ENCODE measurements around the gene CTBS.
A peak's percentile ranks its signal among the peaks of the same experiment; 100 is the strongest.

CTBS gene

DNA sequence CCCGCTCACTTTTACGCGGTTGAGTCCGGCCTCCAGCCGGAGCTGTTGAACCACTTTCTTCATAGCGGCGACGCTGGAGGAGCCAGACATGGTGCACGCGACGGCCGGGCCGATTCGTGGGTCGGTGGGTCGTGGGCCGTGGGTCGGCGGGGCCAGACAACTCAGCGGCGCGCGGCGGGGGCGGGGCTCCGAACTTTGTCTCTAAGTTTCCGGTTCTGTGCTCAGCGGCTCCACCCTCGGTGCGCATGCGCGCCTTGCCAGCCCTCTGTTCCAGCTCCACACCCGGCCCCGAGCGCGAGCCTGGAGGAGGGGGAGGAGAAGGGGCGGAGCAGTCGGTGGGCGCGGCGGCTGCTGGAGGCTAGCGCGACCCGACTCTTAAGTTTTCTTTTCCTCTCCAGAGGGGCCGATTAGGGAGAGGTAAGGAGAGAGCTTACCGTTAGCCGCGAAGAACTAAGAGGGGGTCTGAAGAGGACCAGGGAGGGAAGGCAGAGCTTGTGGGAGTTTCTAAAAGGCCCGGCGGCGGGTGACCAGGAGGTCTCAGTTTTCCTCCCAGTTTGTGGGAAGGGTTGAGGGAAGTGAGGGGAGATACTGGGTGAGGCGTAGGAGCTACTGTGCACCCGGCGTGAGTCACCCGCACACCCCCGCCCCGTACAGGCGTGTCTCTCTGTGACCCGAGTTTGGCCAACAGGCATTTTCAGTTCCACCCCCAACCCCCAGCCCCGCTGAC lies 68.1 kb downstream of the CTBS start, which contains the start of the genes GNG5 and SPATA1:
GNG5 (minus strand) TSS at position 580 of the 727 bp plus-strand sequence; CDS start at position 90, 490 bp downstream.
SPATA1 (plus strand) TSS at position 385 of the 727 bp plus-strand sequence. CDS start 9,974 bp downstream, outside the sequence.
- DNase-seq (peak; percentile 98), ATAC-seq (peak; percentile 88)

DNA sequence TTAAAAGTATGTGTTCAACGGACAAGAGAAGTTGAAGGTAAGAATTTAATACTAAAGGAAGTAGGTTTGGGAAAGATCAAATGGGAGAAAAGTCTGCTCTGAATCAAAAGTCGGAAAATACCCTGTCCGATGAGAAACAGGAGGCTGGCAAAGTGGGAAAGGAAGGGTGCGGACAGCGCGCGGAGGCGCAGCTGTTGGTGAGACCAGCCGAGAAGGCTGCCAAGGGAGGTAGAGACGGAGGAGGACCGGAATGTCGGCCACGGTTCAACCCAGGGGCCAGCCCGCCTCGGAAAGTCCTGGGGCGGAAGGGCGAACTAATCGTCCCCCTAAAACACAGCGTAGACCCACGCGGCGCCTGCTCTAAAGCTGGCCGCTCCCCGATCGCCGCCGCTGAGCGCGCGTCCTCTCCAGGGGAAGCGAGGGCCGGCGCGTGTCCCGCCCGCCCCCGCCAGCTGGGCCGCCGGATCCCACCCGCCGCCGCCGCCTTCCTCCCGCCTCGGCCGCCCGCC lies 68.7 kb downstream of the CTBS start:
- DNase-seq: no peak

DNA sequence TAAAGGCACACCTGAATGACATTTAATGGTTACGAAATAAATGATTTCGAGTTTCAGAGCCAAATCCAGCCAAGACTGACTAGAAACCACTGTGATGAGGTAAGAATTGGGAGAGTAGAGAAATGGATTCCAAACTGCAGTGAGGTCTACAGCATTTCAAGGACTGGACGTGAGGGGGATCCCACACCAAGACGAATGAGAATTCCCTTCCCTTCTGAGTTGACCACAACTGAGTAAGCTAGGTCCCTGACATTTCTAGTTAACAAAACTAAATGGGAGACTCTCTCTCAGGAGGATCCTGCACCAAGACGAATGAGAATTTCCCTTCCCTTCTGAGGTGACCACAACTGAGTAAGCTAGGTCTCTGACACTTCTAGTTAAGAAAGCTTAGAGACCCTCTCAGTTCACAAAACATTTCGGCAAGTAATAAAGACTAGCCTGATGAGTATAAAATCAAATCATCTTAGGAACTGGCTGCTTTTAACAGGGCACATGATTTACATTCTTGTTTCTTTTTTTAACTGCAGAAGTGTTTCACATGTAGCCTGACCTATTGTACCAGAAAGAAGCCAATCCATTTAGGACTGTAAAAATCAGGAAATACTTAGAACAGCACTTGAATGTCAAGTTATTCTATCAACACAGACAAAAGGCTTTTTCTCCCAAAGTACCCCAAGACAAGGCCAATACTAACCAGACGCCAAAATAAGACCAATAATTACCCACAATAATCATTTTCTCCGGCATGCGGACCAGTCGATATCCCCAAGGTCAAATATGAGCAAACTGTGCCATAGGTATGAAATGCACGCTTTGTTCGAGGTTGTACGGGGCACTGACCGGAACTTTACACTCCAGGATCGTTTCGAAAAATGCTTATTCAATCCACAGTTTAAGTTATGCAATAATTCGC lies 69.4 kb downstream of the CTBS start:
- ATAC-seq (peak; percentile 53), DNase-seq (no peak)

More for the DNA sequence above, 68.7 kb downstream of the CTBS start:
- peak; percentile 13 for ATAC-seq

DNA sequence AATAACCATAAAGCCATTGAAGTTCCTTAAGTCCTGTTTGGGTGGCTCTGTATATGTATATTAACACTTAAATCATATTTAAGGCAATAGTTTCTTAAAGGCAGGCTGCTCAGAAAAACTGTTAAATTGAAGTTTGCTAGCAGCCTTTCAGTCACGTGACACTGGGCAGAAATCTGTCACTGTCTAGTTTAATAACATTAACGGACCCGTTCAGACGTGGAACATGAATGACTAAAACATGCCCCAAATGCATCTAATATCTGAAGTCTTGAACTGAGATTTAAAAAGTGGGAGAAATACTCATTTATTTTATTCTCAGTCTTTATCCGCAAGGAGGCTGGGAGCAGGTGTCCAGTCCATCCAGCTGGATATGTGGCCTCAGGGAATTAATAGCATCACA lies 71.3 kb downstream of the CTBS start:
- ATAC-seq (no peak), DNase-seq (no peak)

Measured in stimulated activated naive CD8-positive, alpha-beta T cell treated with anti-CD3 and anti-CD28 coated beads, Interleukin-15, Interleukin-2, amounts not matched to agents 100 U/mL and 50 U/mL, for 24 hours (primary cell).